Cardiac muscle cell (in vitro differentiated cells and primary cell): ENCODE measurements around the gene DAB2IP. TPM values are rescaled to one million over a fixed set of nuclear protein-coding genes. Genes with fewer than 3 reads are reported as not detected.

ENCODE experiments used
- DNase-seq, 2 donors: peaks; one replicate each; pipeline versions ENCODE4 v3.0.0 to v3.0.0-alpha.2; 2010 to 2017; ENCODE audit warnings: low read depth in 1 of 2, low spot score in 1 of 2
- H3K27ac ChIP-seq: fragments of 200-600 bp; sonication (generic); 2 replicates; pipeline ENCODE4 v1.5.1; 2016
- H3K27me3 ChIP-seq: fragments of 200-600 bp; sonication (generic); 2 replicates; pipeline ENCODE4 v1.6.0; 2016; ENCODE audit warnings: control low read depth
- H3K36me3 ChIP-seq: fragments of 200-600 bp; sonication (generic); 2 replicates; pipeline ENCODE4 v1.5.1; 2016; ENCODE audit warnings: control low read depth
- H3K4me1 ChIP-seq: fragments of 200-600 bp; sonication (generic); 2 replicates; pipeline ENCODE4 v1.8.1; 2017; ENCODE audit warnings: low read depth, mild to moderate bottlenecking, mixed run types
- H3K4me3 ChIP-seq: fragments of 200-600 bp; sonication (generic); 2 replicates; pipeline ENCODE4 v1.5.1; 2016; ENCODE audit warnings: mild to moderate bottlenecking
- H3K9me3 ChIP-seq: fragments of 200-600 bp; sonication (generic); 2 replicates; pipeline ENCODE4 v1.5.1; 2017; ENCODE audit warnings: low read depth, mild to moderate bottlenecking, control low read depth
- polyA plus RNA-seq: library from polyadenylated mRNA; unstranded; fragments of >200 nt; fragmentation: Nextera tagmentation; extraction: Ambion mirVana; gene quantifications from 2 replicates; pipeline ENCODE4 v1.2.1, GENCODE V29; 2016
- total RNA-seq: library from RNA; depleted of rRNA; stranded (reverse); fragments of >200 nt; gene quantifications from 2 replicates; pipeline ENCODE4 v1.2.3, GENCODE V29; 2016
- TF ChIP-seq, protein P1 (sequence below): IDR thresholded peaks from 2 replicates; pipeline ENCODE4 v1.5.1; 2012; ENCODE audit warnings: low read depth, mild to moderate bottlenecking, low read length

Gene DAB2IP
- total and polyA plus RNA-seq, 2 experiments from 2014 or later = 25.7 to 105 TPM

DNA sequence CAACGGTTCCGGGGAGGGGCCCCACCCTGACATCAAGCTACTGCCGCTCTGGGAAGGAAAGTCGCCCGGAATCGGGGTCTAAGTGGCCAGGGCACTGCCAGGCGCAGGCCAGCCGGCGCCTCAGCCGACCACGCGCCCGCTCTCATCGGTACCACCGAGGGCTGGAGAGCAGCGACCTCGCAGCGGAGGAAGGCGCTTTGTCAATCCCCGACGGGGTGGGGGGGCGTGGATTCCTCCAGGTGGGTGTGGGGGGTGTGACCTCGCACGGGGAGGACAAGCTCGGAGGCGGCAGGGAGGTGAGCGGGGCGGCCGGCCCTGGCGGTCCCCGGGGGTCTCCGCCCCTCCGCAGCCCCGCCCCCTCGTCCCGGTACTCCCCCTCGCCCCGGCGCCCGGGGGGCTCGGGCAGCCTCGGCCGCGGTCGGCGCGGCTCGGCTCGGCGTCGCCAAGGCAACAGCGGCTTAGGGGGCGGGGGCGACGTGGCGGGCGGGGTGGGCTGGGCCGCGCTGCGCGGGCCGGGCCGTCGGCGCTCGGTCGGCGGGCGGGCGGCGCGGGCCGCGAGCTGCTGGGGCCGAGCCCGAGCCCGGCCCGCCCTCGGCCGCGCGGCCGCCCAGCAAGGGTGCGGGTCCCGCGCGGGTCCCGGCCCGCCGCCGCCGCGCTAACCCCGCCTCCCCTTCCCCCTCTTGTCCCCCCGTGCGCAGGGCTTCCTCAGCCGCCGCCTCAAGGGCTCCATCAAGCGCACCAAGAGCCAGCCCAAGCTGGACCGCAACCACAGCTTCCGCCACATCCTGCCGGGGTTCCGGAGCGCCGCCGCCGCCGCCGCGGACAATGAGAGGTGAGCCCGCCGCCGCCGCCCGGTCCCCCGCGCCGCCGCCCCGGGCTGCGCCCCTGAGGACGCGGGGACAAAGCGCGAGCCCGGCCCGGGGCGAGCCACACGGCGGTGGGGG lies 47.5 kb downstream of the DAB2IP start:
- Histone ChIP-seq H3K9me3 (no peaks in the 10 kb centered on the region), H3K4me3 (peak overlapping the region; percentile 26), H3K36me3 (no peaks in the 10 kb centered on the region), H3K27me3 (no peaks in the 10 kb centered on the region), H3K4me1 (peaks cover 7% of the 10 kb centered on the region), H3K27ac (no peak overlapping the region)
- DNase-seq = peak; percentile 67 to 82
- TF ChIP-seq, protein P1, sequence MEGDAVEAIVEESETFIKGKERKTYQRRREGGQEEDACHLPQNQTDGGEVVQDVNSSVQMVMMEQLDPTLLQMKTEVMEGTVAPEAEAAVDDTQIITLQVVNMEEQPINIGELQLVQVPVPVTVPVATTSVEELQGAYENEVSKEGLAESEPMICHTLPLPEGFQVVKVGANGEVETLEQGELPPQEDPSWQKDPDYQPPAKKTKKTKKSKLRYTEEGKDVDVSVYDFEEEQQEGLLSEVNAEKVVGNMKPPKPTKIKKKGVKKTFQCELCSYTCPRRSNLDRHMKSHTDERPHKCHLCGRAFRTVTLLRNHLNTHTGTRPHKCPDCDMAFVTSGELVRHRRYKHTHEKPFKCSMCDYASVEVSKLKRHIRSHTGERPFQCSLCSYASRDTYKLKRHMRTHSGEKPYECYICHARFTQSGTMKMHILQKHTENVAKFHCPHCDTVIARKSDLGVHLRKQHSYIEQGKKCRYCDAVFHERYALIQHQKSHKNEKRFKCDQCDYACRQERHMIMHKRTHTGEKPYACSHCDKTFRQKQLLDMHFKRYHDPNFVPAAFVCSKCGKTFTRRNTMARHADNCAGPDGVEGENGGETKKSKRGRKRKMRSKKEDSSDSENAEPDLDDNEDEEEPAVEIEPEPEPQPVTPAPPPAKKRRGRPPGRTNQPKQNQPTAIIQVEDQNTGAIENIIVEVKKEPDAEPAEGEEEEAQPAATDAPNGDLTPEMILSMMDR = no peak

DNA sequence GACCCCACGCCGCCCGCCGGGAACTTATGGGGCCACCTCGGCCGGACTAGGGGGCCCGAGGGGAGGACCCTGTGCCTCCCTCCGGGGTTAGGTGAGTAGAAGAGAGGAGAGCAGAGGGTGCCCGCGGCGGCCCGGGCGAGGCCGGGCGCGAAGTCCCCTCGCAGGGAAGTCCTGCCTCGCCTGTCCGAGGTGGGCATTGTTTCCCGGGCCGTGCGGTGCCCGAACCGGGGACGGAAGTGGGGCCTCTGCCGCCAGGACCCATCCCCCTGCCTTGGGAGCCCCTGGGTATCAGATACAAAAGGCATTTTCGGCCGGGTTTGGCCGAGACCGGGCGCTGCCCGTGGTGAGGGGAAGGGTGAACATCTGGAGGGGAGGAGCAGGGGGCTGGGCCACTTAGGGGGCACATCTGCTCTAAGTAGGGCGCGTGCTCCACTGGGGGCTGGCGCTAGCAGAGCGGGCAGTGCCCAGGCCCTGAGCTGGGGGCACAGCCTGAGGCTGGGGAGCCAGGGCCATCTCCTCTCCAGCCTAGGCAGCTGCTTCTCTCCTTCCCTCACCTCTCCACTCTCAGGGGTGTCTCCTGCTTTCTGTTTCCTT lies 48.2 kb downstream of the DAB2IP start:
- H3K4me3 ChIP-seq = peak overlapping the region; percentile 26
- DNase-seq = no peak
- TF ChIP-seq, protein P1 = no peak
- H3K27ac ChIP-seq = no peak overlapping the region
- H3K9me3 ChIP-seq = no peaks in the 10 kb centered on the region
- H3K4me1 ChIP-seq = peaks cover 7% of the 10 kb centered on the region
- no peaks in the 10 kb centered on the region for H3K36me3 ChIP-seq
- H3K27me3 ChIP-seq = no peaks in the 10 kb centered on the region

DNA sequence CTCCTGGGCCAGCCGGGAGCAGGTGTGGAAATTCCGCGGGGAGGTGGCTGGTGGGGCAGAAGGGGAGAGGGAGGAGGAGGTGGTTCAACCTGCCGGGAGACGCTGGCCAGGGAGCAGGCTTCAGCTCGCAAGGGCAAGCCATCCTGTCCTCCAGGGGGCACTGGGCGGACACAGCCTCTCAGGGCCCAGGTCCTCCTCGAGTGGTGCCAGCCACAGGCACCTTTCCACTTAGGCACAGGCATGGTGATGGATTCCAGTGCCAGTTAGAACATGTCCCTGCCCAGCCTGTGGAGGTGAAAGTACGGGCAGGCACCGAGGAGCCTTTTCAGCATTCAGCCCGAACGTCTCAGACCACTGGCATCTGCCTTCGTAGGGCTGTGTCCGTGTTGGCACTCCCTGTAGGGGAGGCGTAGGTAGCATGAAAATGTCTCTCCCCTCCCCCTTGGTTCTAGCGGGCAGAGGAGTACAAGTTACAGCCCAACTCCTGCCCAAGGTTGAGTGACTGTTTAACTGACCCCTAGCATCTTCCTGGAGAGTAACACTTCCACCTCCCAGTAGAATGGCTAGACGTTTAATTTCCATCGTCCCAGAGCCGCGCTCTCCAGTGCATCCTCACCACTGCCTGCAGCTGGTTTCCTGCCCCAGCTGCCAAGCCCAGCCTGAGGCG lies 48.9 kb downstream of the DAB2IP start:
- no peaks in the 10 kb centered on the region for H3K27me3 ChIP-seq
- H3K9me3 ChIP-seq = no peaks in the 10 kb centered on the region
- H3K36me3 ChIP-seq = no peaks in the 10 kb centered on the region
- peaks cover 7% of the 10 kb centered on the region for H3K4me1 ChIP-seq
- TF ChIP-seq, protein P1 = peak; percentile 52
- no peak overlapping the region for H3K27ac ChIP-seq
- DNase-seq = peak; percentile 26 to 43
- H3K4me3 ChIP-seq = no peak overlapping the region

DNA sequence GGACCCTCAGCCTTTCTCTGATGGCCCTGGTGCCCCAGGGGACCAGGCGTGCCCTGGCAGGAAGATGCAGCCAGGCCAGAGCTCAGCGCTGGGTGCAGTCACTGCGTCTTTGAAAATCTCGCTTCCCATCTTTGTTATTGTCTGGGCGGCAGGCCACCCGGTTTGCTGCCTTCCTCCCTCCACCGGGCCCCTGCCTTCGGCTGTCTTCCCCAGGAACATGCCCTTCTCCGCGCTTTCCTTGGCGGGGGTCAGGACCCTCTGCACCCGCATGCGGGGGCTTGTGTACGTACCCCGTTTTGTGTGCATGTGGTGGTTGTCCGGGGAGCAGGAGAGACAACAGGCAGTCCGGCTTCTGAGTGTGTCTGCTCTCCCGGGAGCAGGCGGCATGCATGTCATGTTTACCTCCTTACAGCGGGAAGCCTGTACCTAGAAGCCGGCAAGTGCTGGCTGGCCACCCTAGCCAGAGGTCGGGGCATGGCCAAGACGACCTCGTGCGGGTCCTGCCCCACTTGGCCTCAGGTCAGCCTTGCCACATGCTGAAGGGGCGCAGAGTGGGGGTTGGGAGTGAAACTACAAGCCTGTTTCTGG lies 49.5 kb downstream of the DAB2IP start:
- Histone ChIP-seq H3K4me1 (peaks cover 7% of the 10 kb centered on the region), H3K9me3 (no peaks in the 10 kb centered on the region), H3K27me3 (no peaks in the 10 kb centered on the region), H3K36me3 (no peaks in the 10 kb centered on the region), H3K4me3 (no peak overlapping the region), H3K27ac (no peak overlapping the region)
- no peak for DNase-seq
- TF ChIP-seq, protein P1 = no peak

DNA sequence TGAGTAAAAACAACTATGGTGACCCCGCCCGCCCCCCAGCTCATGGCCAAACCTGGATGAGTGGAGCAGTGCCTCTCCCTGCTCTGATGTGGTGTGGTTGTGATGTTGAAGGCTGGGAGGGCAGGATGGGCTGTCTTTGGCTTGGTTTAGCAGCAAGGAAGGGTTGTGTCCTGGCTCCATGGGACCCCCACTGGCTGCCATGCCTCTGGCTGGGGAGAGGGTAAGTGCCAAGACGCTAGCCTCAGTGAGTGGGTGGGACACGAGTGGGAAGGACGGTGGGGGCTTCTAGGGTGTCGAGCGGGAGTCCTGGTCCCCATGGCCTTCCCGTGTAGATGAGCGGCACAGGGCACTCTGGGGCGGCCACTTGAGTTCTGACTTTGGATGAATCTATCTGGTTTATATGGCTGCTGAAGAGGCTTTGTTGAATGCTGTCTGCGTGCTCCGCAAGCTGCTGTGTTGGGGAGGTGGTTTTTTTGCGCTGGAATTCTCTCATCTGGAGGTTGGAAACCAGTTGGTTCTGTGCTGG lies 50.4 kb downstream of the DAB2IP start:
- H3K4me3 ChIP-seq = no peak overlapping the region
- no peaks in the 10 kb centered on the region for H3K36me3 ChIP-seq
- no peaks in the 10 kb centered on the region for H3K27me3 ChIP-seq
- TF ChIP-seq, protein P1 = no peak
- no peak overlapping the region for H3K27ac ChIP-seq
- H3K9me3 ChIP-seq = no peaks in the 10 kb centered on the region
- peaks cover 7% of the 10 kb centered on the region for H3K4me1 ChIP-seq
- no peak for DNase-seq
